ENCODE results near the gene LEPROT.

Gene LEPROT

GRCh38 chr1:65412984-65413375 lies 7.5 kb upstream of the LEPROT start:
- no peak for DNase-seq

DNA sequence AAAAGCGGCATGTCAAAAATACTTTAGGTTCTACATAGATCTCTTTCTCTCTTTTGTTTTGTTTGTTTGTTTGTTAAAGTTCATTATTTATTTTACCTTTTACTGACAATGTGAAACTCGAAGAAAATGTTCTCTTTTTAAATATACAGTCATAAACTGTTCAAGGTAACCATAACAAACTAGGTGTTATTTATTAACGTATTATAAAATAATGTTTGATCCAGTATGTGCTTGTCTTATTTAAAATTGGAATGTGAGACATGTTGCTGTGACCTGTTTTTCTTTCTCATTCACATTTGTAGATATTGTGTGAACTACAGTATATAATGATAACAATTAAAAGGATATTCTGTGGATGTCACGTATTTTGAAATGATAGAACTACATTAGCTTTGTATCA lies 5.9 kb upstream of the LEPROT start:
- DNase-seq, result no peak

DNA sequence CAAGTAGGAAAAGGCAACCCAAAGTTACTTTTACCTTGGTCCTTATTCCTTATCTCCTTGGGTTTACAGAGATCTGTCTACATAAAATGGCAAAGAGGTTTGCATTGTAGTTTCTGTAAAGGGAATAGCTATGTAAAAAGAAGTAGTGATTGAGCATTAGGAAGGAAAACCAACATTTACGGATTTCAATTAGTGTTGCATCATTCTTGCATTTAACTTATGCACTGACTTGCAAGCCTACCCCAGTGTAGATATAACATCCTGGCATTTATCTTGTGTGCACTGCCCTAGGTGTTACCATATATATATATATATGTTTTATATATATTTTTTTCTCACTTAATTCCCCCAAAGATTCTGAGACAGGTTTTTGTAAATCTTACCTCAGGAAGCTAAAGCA lies 3.7 kb upstream of the LEPROT start:
- no peak for DNase-seq

DNA sequence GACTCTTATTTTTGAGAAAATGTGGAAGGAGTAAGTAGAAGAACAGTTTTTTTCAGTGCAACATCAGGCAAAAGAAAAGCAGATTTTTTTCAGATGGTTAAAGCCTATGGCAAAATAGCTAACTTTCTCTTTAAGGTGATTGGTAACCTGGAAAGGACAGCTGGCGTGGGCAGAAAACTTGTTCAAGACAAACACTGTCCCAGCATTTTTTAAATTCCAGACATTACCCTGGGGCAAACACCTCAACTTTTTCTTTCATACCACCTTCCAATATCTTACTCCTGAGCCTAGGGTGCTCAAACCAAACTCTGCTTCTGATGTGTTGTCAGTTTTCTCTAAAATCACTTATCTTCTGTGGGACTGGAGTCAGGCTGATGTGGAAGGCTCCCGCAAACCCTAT lies 2.7 kb upstream of the LEPROT start:
- no peak for DNase-seq

- no peak for DNase-seq
Measured at GRCh38 chr1:65418522-65419185, 1.8 kb upstream of the LEPROT start.

DNA sequence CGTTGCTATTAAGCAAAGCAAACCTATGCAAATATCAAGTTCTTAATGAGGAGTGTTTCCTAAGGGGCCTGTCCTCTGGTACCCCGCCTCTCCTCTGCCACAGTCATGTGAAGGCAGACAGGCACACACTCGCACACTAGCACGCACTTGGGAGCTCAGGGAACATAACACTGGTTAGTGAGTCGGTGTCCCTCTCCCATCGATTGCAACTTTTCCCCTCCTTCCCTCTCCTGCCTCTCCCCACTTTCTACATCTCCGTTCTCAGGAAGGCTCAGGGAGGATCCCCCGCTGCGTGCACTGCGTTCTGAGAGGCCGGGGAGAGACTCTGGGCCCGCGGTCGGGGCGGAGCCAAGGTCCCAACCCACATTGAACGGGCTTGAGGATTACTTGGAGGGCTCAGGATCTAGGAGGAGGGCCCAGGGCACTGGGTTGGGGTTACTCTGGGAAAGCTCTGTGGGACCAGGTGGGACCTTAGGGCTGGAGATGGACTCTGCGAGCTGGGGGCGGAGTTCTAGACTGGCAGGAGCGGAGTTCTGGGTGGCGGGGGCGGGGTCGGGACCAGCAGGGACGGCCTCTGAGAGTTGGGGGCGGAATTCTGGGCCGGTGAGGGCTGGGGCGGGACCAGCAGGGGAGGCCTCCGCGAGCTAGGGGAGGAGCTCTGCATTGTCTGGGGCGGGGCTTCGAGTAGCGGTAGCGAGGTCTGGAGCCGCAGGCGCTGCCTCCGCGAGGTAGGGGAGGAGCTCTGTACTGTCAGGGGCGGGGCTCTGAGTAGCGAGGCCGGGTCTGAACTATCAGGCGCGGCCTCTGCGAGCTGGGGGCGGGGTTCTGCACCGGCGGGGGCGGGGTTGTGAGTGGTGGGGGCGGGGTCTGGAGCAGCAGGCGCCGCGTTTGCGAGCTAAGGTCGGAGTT lies 533 bp upstream of the LEPROT start:
- DNase-seq, result peak; percentile 98

GRCh38 chr1:65421351-65422025 lies 1.0 kb downstream of the LEPROT start:
- peak; percentile 8 for DNase-seq

DNA sequence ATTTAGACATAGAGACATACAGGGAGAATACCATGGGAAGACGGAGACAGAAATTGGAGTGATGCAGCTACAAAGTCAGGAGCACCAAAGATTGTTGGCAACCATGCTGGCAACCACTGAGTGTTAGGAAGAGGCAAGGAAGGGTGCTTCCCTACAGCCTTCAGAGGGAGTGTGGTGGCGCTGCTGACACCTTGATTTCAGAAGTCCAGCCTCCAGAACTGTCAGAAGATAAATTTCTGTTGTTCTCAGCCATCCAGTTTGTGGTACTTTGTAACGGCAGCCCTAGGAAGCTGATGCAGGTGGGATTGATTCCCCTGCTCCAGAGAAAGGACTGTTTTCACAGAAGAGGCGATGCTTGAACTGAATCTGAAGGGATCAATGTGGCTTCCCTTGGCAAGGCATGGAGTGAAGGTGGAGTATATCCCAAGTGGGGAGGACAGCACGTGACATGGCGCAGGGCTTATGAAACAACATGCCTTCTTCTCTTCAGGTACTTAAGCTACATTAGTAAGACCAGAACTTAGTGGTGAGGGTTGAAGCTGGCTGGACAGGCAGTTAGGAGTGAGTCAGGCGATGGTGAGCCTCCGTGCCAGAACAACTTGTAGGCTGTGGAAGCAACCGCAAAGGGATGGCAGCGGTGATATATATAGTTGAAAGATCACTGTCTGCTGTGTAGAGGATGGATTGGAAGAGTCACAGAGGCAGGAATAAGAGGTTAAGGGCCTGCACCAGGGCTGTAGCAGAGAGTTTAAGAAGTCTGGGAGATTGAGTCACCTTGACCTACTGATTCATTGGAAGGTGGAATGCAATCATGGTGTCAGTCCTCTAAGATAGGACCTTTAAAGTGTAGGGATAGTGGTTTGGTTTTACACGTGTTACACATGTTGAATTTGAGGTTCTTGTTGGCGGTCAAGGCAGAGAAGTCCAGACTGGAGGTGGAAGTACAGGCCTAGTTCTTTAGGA lies 2.1 kb downstream of the LEPROT start:
- no peak for DNase-seq

DNA sequence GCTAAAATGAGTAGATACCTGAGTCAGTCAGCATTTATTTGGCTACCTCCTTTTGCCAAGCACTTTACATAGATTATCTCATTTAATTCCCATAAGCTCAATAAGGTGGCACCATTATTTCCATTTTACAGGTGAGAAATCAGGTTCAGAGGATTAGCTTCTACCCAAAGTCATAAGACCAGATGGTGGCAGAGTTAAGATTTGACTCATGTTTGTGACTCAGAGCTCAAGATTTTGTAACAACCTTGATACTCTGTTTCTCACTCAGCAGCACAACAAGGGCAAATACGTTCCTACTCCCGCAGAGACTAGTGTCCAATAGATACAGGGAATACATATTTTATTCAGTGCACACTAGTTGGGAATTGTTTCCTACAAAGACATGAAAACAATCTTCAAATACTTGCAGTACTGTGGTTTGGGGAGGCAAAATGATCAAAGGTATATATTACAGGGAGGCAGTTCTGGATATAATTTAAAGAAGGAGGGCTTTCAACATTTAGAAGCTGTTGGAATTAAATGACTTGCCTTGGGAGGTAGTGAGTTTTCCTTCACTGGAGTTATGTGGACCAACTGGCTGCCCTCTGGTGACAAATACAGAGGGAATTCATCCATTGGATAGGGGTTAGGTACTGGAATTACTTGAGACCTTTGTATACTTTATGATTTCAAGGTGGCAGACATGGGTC lies 3.6 kb downstream of the LEPROT start:
- peak; percentile 15 for DNase-seq

DNA sequence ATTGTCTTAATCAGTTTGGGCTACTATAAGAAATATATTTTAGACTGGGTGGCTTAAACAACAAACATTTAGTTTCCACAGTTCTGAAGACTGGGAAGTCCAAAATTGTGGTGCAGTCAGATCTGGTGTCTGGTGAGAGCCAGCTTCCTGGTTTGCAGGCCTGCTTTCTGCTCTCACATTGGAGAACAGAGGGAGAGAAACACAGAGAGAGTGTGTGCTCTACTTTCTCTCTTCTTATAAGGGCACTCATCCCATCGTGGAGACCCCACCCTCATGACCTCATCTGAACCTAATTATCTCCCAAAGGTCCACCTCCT lies 4.1 kb downstream of the LEPROT start:
- DNase-seq, result no peak

DNA sequence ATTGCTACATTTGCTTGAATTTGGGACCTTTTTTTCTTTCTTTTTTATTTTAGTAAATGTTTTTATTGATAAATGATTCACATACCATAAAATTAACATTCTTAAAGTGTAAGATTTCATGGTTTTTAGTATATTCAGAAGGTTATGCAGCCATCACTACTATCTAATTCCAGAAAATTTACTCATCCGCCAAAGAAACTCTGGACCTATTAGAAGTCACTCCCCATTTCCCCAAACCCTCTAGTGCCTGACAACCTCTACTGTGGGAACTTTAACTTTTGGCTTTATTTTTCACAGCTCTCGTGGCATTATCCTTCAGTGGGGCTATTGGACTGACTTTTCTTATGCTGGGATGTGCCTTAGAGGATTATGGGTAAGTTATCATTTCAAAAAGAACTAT lies 4.5 kb downstream of the LEPROT start:
- DNase-seq, result no peak

- DNase-seq, result no peak
Measured at GRCh38 chr1:65425697-65426096, 5.2 kb downstream of the LEPROT start.

GRCh38 chr1:65429078-65429477 lies 8.6 kb downstream of the LEPROT start:
- DNase-seq, result no peak

GRCh38 chr1:65429806-65430205 lies 9.3 kb downstream of the LEPROT start:
- DNase-seq, result no peak

GRCh38 chr1:65431111-65431705 lies 10.7 kb downstream of the LEPROT start:
- DNase-seq, result peak; percentile 39

GRCh38 chr1:65432918-65433317 lies 12.4 kb downstream of the LEPROT start:
- no peak for DNase-seq

GRCh38 chr1:65434255-65434654 lies 13.8 kb downstream of the LEPROT start:
- DNase-seq, result no peak

GRCh38 chr1:65434760-65435159 lies 14.3 kb downstream of the LEPROT start:
- DNase-seq, result no peak

- no peak for DNase-seq
Measured at GRCh38 chr1:65435987-65436386, 15.5 kb downstream of the LEPROT start.

DNA sequence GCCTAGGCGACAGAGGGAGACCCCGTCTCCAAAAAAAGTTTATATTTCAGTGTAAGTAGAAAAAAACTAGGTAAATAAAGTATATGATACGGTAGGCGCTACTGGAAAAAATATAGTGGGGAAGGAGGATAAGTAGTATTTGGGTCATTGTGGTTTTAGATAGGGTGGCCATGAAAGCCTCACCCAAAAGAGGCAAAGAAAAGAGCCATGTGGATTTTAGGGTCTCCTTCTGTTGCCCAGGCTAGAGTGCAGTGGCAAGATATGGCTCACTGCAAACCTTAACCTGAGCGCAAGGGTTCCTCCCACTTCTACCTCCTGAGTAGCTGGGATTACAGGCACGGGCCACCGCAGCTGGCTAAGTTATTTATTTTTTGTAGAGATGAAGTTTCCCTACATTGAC lies 17.1 kb downstream of the LEPROT start:
- no peak for DNase-seq

- DNase-seq, result no peak
Measured at GRCh38 chr1:65440322-65440900, 19.9 kb downstream of the LEPROT start.

Data from CD4-positive, alpha-beta T cell treated with Interleukin-4 for 4 hours (primary cell).